Panc1 (cell line): ENCODE data around the gene PHF21A. TPM values are rescaled to one million over a fixed set of nuclear protein-coding genes. Genes with fewer than 3 reads are reported as not detected.

Experiments used
- ATAC-seq: fragments of 200-7000 bp; cut with Tn5 transposase; 2 replicates; pipeline ENCODE4 v1.9.1; 2020; ENCODE audit warnings: mild to moderate bottlenecking, moderate library complexity
- BruUV-seq: library from RNA; stranded (reverse); fragments of 400-500 nt; replicated peaks from 2 replicates; lab custom pipeline; 2021; lab: Mats Ljungman, UMichigan
- CTCF ChIA-PET: fragments of 300-600 bp; sonication (Branson Sonifier 250); formaldehyde crosslinking; loops from one replicate; lab custom pipeline; 2022; ENCODE audit warnings: antibody characterized with exemption; lab: Charles Lee
- POLR2A ChIA-PET: fragments of 300-600 bp; sonication (Branson Sonifier 250); formaldehyde crosslinking; loops from one replicate; lab custom pipeline; 2022; ENCODE audit warnings: antibody characterized with exemption; lab: Charles Lee
- DNase-seq: peaks from one replicate; pipeline ENCODE4 v3.0.0-alpha.2; 2010; ENCODE audit warnings: low read depth, low spot score
- H3K27ac ChIP-seq: 2 replicates; pipeline ENCODE4 v1.5.1; 2011; ENCODE audit warnings: mild to moderate bottlenecking, low read length, inconsistent platforms
- H3K27me3 ChIP-seq: fragments of 200-500 bp; sonication (Bioruptor generic); 2 replicates; pipeline ENCODE4 v1.6.0; 2014; ENCODE audit warnings: low read length, inconsistent platforms; ENCODE audit not compliant: control insufficient read depth, insufficient read depth
- H3K36me3 ChIP-seq: fragments of 200-500 bp; sonication (Bioruptor generic); 2 replicates; pipeline ENCODE4 v1.5.1; 2014; ENCODE audit warnings: inconsistent platforms, mild to moderate bottlenecking, low read length, moderate library complexity; ENCODE audit not compliant: control insufficient read depth, insufficient read depth
- H3K4me1 ChIP-seq: 2 replicates; pipeline ENCODE4 v1.5.1; 2011; ENCODE audit warnings: inconsistent platforms, mild to moderate bottlenecking, low read length, moderate library complexity; ENCODE audit not compliant: control insufficient read depth, insufficient read depth
- H3K4me3 ChIP-seq, 2 experiments: 2 replicates each; pipeline ENCODE4 v1.5.1; 2011 to 2012; ENCODE audit warnings: low read depth in 2 of 2, low read length in 2 of 2, mild to moderate bottlenecking in 2 of 2, inconsistent platforms in 1 of 2, moderate library complexity in 1 of 2
- H3K9me3 ChIP-seq: fragments of 200-500 bp; sonication (Bioruptor generic); 2 replicates; pipeline ENCODE4 v1.5.1; 2014; ENCODE audit warnings: low read depth, mild to moderate bottlenecking, inconsistent platforms, low read length, moderate library complexity; ENCODE audit not compliant: control insufficient read depth, insufficient read depth
- POLR2AphosphoS5 ChIP-seq: IDR thresholded peaks from 2 replicates; pipeline ENCODE4 v1.6.1; 2012; ENCODE audit warnings: mild to moderate bottlenecking, low read depth, low read length, moderate library complexity
- SIN3A ChIP-seq: IDR thresholded peaks from 2 replicates; pipeline ENCODE4 v1.6.1; 2012; ENCODE audit warnings: low read depth, mild to moderate bottlenecking, low read length, moderate library complexity, borderline replicate concordance; ENCODE audit not compliant: insufficient read depth
- TCF7L2 ChIP-seq: IDR thresholded peaks from 2 replicates; pipeline ENCODE4 v1.6.1; 2011; ENCODE audit warnings: mild to moderate bottlenecking, low read depth, low read length, inconsistent platforms
- in situ Hi-C: cut with HindIII; loops from 2 replicates; pipeline ENCODE4 v1.10.0; 2016; ENCODE audit warnings: low sequenced_read_pairs, low pct_unique_long_range_greater_than_20kb
- intact Hi-C: fragments of 100-400 bp; cut with micrococcal nuclease; formaldehyde crosslinking; loops from one replicate; pipeline ENCODE4 v1.10.0; 2022; ENCODE audit not compliant: unreplicated experiment
- total RNA-seq: library from RNA; stranded (reverse); gene quantifications from one replicate; pipeline ENCODE4 v1.2.1, GENCODE V29; 2021; ENCODE audit not compliant: unreplicated experiment
- TF ChIP-seq, protein P1 (sequence below), 2 experiments: IDR thresholded peaks; 2 replicates each; pipeline ENCODE4 v1.6.1; 2011 to 2012; ENCODE audit warnings: low read depth in 2 of 2, control low read depth in 1 of 2, low read length in 1 of 2, mild to moderate bottlenecking in 1 of 2, moderate library complexity in 1 of 2; ENCODE audit not compliant: insufficient read depth in 1 of 2
- TF ChIP-seq, protein P2 (sequence below): fragments of 450-650 bp; IDR thresholded peaks from 2 replicates; pipeline ENCODE4 v1.5.1; 2017; ENCODE audit warnings: mild to moderate bottlenecking

Gene PHF21A
- total RNA-seq, 1 experiment from 2014 or later, result 45.7 TPM

DNA sequence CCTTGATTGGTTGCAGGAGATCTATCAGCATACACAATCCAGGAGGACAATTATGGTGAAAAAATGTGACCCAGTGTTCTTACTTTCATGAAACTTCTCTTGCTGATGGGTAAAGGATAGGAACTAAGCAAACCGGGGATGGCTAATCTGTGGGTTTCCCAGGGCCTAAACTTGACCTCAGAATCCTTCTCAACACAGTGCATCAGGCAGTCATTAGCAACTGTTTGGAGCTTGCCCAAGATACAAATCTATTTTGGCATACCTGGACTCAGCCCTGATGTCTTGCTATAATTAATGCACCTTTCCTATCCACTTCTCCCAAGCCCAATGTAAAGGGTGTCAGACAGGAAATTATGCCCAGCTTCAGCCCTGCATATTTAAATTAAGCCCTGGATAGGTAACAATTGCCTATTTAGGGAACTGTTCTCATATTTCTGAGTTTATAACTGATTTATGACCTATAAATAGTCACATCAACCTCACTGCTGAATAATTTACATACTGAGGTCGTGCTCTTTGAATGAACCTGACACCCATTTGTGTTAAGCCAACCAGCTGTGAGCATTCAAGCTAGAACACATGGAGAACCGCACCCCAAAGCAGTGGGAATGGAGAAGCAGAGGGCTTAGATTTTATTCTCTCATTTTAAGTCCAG lies 9.2 kb upstream of the PHF21A start:
- CTCF ChIA-PET, result no interaction called here

DNA sequence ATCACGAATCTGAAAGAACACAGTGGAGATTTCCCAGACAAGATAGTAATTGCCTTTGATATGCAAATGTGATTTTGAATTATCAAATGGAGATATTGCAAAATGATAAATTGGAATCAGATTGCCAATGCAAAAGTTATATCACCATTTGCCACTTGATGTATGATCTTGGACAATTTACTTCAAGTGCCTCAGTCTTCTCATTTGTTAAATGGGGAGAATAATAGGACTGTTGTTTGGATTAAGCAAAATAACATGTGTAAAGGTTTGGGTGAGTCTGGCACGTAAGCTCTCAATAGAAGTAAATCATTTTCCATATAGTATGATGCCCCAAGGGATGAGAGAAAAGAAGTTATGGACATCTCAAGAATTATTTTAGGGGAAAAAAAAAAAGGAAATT lies 7.9 kb upstream of the PHF21A start:
- BruUV-seq, result no TSS peak
- TF ChIP-seq, protein P1, sequence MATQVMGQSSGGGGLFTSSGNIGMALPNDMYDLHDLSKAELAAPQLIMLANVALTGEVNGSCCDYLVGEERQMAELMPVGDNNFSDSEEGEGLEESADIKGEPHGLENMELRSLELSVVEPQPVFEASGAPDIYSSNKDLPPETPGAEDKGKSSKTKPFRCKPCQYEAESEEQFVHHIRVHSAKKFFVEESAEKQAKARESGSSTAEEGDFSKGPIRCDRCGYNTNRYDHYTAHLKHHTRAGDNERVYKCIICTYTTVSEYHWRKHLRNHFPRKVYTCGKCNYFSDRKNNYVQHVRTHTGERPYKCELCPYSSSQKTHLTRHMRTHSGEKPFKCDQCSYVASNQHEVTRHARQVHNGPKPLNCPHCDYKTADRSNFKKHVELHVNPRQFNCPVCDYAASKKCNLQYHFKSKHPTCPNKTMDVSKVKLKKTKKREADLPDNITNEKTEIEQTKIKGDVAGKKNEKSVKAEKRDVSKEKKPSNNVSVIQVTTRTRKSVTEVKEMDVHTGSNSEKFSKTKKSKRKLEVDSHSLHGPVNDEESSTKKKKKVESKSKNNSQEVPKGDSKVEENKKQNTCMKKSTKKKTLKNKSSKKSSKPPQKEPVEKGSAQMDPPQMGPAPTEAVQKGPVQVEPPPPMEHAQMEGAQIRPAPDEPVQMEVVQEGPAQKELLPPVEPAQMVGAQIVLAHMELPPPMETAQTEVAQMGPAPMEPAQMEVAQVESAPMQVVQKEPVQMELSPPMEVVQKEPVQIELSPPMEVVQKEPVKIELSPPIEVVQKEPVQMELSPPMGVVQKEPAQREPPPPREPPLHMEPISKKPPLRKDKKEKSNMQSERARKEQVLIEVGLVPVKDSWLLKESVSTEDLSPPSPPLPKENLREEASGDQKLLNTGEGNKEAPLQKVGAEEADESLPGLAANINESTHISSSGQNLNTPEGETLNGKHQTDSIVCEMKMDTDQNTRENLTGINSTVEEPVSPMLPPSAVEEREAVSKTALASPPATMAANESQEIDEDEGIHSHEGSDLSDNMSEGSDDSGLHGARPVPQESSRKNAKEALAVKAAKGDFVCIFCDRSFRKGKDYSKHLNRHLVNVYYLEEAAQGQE (IDR thresholded peaks at IDR 0.05; ENCODE audit: insufficient read depth in 1 of 2, low read depth in 2 of 2, low read length in 1 of 2), result no peak
- TF ChIP-seq, protein P2, sequence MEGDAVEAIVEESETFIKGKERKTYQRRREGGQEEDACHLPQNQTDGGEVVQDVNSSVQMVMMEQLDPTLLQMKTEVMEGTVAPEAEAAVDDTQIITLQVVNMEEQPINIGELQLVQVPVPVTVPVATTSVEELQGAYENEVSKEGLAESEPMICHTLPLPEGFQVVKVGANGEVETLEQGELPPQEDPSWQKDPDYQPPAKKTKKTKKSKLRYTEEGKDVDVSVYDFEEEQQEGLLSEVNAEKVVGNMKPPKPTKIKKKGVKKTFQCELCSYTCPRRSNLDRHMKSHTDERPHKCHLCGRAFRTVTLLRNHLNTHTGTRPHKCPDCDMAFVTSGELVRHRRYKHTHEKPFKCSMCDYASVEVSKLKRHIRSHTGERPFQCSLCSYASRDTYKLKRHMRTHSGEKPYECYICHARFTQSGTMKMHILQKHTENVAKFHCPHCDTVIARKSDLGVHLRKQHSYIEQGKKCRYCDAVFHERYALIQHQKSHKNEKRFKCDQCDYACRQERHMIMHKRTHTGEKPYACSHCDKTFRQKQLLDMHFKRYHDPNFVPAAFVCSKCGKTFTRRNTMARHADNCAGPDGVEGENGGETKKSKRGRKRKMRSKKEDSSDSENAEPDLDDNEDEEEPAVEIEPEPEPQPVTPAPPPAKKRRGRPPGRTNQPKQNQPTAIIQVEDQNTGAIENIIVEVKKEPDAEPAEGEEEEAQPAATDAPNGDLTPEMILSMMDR, result no peak
- TF ChIP-seq POLR2AphosphoS5 (no peak), SIN3A (no peak), TCF7L2 (no peak)
- Histone ChIP-seq H3K4me3 (no peak overlapping the region), H3K4me1 (no peaks in the 10 kb centered on the region), H3K36me3 (no peaks in the 10 kb centered on the region), H3K9me3 (no peaks in the 10 kb centered on the region), H3K27ac (no peak overlapping the region), H3K27me3 (no peaks in the 10 kb centered on the region; the same call in 1 of the 2 replicates)
- ATAC-seq (no peak), DNase-seq (no peak)
- in situ Hi-C loops, result no loop called here
- ChIA-PET CTCF (interaction anchor here (0.7 kb wide), 2 partner anchors 185 to 385 kb away, joined by 3 to 5 read pairs; no protein-coding TSS in a partner anchor), POLR2A (interaction anchor here (0.7 kb wide), 1 partner anchor 114 kb away, joined by 5 read pairs; no protein-coding TSS in a partner anchor)
- intact Hi-C loops, result no loop called here

More for the DNA sequence above, 9.2 kb upstream of the PHF21A start:
- intact Hi-C loops, result no loop called here
- TF ChIP-seq, protein P1 (IDR thresholded peaks at IDR 0.05; ENCODE audit: insufficient read depth in 1 of 2, low read depth in 2 of 2, low read length in 1 of 2), result no peak
- Histone ChIP-seq H3K4me3 (no peak overlapping the region), H3K9me3 (no peaks in the 10 kb centered on the region), H3K27me3 (no peaks in the 10 kb centered on the region; the same call in 1 of the 2 replicates), H3K36me3 (no peaks in the 10 kb centered on the region), H3K4me1 (no peaks in the 10 kb centered on the region), H3K27ac (no peak overlapping the region)
- POLR2A ChIA-PET, result interaction anchor here (0.7 kb wide), 2 partner anchors 12 to 957 kb away, joined by 3 read pairs; no protein-coding TSS in a partner anchor
- in situ Hi-C loops, result no loop called here
- no peak for ATAC-seq
- DNase-seq, result no peak
- no TSS peak for BruUV-seq
